ENCODE data around the gene ABCC1.

ABCC1 gene

DNA sequence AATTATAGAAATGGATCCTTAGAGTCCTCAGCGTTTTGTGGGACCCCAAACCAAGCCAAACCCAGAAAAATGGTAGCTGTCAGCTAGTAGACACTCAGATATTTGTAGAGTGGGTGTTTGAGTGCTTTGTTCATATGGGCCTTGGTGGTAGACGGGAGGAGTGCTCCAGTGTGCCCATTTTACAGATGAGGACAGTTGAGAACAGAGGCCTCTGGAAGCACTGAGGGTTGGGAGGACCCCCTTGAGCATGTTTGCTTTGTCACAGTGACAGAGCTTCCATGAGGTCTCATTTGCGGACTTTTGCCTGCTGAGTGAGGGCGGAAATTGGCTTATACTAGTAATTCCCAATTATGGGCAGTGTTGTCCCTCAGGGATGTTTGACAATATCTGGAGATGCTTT is 162.2 kb downstream of the ABCC1 start:
- DNase-seq (ENCODE audit: low spot score) = no peak

DNA sequence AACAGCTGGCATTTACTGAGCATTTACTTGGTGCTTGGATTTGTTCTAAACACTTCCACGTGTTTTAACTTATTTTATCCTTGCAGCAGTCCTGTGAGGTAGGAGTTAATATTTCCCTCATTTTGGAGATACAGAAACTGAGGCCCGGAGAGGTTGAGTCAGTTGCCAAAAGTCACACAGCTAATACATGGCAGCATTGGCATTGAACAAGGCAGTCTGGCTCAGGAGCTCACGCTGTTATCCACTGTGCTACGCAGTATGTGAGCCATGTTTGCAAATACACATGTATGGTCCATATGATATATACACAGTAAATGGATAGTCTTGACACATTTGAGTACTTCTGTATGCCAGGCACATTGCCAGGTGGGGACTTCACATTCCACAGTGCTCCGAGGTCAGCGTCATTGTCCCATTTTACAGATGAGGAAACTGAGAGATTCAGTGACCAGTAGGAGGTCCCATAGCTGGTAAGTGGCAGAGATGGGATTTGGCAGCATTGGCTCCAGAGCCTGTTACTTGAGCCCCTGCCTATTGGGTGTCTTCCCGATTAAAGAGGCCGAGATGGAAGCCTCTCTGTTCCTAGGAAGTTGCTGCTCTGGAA is 163.1 kb downstream of the ABCC1 start:
- no peak for DNase-seq (ENCODE audit: low spot score)

DNA sequence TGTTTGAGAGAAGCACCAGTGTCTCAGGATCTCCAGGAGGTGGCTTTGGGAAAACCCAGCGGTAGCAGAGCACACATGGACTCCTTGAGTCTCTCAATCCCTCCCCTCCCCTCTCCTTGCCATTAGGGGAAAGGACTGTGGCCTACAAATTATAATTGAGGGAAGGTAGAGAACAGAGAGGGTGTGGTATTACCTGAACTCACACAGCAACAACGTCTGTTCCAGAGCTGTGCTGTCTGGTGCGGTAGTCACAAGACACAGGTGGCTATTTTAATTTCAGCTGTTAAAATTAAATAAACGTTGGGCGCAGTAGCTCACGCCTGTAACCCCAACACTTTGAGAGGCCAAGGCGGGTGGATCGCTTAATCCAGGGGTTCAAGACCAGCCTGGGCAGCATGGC is 163.7 kb downstream of the ABCC1 start:
- DNase-seq (ENCODE audit: low spot score) = no peak

DNA sequence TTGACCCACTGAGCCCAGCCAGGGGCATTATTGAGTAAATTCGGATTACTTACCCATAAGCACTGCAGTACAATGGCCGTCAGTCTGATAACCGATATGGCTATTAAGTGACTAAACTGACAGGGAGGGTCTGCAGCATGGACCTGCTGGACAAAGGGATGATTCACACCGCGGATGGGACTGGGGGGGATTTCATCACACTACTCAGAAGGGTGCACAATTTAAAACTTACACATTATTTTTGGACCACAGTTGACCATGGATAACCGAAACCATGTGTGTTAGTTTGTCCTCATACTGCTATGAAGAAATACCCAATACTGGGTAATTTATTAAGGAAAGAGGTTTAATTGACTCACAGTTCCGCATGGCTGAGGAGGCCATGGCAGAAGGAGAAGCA is 167.4 kb downstream of the ABCC1 start:
- DNase-seq (ENCODE audit: low spot score) = no peak

DNA sequence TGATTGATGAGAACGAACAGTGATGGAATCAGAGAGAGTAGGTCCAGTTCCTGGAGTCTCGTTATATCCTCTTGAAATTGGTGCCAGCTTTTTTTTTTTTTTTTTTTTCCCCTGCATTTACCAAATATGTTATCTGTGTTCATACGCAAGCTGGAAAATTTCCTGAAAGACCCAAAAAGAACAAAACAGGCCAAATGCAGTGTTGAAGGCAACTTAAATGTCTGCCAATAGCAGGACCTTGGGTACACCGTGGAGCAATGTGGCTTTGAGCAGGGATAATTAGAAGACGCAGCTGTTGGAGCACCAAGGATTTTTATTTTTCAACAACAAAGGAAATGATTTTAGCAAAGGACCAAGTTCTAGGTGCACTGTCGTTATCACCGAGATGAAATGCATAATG is 168.9 kb downstream of the ABCC1 start:
- DNase-seq (ENCODE audit: low spot score) = no peak

DNA sequence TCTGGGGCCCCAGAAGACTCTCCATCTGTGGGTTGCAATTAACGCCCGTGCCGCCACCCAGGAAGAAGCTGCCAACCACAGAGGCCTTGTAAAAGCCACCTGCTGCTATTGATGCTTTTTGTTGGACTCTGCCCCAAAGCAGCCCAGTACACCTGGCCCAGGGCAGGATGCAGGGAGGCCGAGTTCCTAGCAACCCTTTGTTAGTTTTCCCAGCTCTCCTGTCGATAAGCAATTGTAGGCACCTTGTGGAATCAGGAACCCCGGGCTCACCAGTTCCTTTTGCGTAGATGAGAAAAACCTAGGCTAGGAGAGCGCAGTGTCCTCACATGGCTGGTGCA is 170.6 kb downstream of the ABCC1 start:
- DNase-seq (ENCODE audit: low spot score) = no peak

DNA sequence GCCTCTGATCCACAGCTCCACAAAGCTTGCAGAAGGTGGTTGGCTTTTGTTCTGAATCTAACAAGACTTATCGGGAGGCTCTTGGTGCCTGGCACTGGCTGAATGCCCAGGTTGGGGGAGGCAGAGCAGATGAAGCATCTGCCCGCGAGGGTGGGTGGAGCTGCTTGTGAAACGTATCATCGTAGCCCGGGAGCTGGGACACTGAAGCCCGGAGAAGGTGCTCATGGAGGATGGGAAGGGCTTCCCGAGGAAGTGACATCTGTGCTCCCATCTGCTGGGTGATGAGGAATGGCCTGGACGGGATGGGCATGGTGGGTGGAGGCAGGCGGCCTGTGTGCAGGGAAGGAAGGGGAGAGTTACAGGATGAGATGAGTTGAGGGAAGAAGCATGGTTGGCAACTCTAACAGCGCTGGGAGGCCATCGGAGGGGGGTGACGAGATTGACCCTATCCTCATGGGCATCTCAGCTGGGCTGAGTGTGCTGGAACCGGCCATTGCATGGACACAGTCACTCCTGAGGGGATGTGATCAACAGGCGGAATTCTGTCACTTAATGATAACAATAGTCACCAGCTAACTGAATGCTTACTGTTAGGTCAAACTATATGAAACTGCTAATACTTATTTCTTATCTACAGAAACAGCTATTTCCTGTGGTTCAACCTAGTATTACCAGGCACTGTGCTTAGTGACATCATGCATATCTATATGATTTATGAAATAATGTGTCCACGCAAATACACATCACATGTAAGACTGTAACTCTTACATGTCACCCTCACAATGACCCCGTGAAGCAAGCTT is 171.2 kb downstream of the ABCC1 start:
- peak; percentile 83 for DNase-seq (ENCODE audit: low spot score)

DNA sequence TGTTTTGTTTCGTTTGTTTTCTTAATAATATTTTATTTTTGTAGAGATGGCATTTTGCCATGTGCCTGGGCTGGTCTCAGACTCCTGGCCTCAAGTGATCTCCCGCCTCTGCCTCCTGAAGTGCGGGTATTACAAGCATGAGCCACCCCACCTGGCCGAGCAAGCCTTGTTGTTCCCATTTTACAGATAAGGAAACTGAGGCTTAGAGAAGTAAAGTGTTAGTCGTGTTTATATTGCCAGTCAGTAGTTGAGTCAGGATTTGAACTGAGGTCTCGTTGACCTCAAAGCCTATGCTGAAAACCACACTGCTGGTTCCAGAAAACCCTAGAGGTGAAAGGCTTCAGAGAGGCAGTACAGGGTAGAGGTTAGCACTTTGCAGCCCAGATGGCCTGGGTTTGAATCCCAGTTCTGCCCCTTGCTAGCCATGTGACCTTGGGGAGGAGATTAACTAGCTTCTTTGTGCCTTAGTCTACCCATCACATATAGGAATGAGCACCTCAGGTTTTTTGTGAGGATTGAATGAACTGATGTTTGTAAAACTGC is 171.8 kb downstream of the ABCC1 start:
- no peak for DNase-seq (ENCODE audit: low spot score)

DNA sequence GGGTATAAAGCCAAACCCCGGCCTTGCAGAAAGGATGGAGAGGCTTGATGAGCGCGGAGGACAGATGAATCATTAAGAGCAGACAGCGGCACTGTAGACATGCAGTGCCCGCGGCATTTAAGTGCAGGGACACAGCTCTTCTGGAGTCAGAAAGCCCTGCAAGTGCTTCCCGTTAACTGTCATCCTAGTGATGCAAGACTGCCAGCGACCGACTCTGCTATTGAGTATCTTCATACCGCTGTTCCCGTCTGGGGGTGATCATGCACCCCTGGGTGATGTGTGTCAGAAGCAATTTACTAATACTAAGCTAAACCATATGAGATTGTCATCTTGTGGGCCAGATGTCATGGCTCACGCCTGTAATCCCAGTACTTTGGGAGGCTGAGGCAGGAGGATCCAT is 172.8 kb downstream of the ABCC1 start:
- no peak for DNase-seq (ENCODE audit: low spot score)

DNA sequence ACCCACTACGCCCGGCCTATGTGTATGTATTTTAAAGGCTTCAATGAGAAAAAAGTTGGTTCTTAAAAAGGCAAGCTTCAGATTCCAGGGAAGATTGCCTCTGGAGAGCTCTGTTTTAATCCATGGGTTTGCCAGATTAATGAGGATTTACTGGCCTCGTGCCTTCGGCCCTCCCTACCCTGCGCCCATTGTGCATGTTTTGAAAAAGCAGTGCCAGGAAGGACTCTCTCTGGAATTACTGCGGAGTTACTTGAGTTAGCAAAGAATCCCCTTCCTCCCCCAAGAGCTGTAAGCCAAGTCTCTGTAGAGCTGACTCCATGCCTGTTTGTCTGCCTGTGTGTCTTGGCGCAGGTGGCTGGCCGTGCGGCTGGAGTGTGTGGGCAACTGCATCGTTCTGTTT is 175.0 kb downstream of the ABCC1 start:
- no peak for DNase-seq (ENCODE audit: low spot score)

DNA sequence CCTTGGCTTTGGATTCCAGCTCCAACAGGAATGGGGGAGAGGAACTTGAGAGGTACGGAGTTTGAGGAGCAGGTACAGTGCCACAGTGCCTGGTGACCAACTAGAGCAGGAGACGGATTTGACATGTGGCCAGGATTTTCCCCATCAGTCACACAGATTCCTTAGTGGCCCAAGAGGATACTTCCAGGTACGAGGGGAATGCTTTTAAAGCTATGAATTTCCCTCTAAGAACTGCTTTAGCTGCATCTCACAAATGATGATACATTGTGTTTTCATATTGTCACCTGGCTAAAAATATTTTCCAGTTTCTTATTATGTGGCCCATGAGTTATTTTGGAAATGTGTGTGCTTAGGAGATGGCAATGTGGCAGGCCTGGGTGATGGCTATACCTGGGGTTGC is 175.6 kb downstream of the ABCC1 start:
- DNase-seq (ENCODE audit: low spot score) = no peak

DNA sequence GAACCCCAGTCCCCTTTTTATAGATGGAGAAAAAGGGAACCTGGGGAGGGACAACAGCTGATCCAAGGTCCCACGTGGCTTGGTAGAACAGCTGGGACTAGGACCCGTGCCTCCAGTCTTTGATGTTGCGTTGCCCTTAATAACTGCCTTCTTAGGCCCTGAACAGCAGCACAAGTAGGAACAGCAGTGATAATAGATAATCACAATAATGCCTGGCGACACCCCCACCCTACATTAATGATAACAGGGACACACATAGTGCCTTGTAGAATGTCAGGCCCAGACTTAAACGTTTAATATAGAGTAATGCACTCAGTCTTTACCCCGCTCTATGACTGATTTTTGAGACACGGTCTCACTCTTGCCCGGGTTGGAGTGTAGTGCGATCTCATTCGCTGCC is 177.5 kb downstream of the ABCC1 start:
- no peak for DNase-seq (ENCODE audit: low spot score)

DNA sequence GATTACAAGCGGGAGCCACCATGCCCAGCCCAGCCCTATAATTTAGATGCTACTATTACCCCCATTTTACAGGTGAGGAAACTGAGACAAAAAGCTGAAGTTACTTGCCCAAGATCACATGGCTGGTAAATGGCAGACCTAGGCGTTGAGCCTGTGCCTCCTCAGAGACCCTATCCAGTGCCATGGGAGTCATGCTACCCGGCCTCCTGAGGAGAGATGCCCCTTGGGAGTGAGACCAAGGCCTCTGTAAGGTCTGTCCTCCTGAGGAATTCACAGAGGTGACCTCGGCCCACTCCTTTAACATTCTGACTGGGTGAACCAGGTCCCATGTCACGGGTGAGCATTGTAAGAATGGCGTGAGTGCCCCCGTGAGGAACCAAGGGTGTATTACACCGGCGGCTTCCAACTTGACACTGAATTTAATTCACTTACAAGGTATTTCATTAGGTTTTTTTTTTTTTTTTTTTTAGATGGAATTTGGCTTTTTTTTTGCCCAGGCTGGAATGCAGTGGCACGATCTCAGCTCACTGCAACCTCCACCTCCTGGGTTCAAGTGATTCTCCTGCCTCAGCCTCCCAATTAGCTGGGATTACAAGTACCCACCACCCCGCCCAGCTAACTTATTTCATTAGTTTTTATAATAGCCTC is 178.2 kb downstream of the ABCC1 start:
- peak; percentile 66 for DNase-seq (ENCODE audit: low spot score)

DNA sequence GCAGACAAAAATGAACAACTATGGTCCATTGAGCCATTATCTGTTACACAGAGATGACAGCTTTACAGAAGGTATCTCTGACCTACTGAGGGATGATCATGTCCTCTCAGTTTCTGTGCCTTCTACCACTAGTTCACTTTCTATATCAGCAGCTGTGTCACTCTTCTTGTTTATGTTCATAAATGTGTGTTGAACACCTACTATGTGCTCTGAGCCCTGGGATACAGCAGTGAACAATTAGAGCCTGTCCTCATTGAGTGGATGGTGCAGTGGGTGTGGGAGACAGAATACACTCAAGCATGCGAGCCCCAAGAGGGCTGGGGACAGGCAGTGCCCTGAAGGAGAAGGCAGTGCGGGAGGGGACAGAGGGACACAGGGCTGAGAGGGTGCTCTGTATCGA is 181.8 kb downstream of the ABCC1 start:
- no peak for DNase-seq (ENCODE audit: low spot score)

DNA sequence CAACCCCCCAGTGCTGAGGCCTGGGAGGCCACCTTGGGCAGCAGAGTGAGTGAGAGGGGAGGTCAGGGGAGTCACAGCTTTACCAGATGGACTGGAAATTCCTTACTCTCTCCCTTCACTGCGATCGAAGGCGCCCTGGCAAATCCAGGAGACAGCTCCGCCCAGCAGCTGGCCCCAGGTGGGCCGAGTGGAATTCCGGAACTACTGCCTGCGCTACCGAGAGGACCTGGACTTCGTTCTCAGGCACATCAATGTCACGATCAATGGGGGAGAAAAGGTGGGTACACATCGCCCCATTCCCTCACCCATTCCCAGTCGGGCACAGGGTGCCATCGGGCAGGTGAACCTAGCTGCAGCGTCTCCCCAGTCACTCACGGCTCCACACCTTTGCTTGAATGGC is 182.2 kb downstream of the ABCC1 start:
- DNase-seq (ENCODE audit: low spot score) = no peak

DNA sequence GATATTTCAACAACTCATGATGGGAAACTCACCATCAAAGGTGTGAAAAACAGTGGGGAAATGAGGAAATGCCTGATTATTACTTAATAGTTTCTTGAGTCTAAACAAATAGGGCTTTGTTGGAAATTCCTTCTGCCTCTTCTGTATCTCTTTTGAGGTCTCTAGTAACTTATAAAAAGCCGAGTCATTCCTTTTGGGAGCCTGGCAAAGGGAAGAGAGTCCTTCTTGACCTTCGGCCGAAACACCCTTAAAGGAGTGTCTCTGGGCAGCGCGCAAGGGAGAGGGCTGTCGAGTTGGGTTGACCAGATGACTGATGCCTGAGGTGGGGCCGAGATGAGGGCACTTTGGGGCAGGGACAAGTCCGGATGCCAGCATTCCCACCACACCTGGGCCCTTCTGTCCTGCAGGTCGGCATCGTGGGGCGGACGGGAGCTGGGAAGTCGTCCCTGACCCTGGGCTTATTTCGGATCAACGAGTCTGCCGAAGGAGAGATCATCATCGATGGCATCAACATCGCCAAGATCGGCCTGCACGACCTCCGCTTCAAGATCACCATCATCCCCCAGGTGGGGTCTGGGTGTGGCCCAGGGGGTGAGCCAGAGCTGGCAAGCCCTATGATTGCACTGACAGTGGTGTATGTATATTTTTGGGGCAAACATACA is 184.7 kb downstream of the ABCC1 start:
- DNase-seq (ENCODE audit: low spot score) = no peak

DNA sequence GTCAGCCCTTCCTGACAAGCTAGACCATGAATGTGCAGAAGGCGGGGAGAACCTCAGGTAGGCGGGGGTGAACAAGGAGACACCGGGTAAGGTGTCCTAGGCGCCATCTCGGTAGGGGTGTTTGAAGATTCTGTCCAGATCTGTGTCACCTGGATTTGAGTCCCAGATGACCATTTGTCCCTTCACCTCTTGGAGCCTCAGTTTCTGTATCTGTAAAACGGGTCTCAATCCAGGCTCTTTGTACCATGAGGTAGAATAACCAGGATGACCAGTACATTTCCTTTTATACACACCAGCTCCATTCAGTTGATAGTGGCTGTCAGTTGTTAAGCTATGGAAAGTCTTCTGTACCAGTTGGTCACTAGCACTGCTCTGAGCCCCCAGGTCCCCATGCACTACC is 187.2 kb downstream of the ABCC1 start:
- DNase-seq (ENCODE audit: low spot score) = no peak

DNA sequence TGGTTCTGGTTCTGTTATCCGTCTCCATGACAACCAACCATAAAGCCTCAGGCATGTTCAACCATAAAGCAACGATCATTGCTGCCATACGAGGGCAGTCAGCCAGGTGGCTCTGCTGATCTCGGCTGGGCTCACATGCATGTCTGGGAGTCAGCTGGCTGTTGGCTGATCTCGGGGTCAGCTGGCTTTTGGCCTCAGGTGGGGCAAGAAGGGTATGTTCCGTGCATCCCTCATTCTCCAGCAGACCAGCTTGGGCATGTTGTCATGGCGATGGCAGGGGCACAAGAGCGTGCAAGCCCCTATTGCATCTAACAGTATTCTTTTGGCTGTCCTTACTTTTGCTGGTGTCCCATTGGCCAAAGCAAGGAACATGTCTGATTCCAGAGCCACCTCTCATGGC is 187.7 kb downstream of the ABCC1 start:
- DNase-seq (ENCODE audit: low spot score) = no peak

DNA sequence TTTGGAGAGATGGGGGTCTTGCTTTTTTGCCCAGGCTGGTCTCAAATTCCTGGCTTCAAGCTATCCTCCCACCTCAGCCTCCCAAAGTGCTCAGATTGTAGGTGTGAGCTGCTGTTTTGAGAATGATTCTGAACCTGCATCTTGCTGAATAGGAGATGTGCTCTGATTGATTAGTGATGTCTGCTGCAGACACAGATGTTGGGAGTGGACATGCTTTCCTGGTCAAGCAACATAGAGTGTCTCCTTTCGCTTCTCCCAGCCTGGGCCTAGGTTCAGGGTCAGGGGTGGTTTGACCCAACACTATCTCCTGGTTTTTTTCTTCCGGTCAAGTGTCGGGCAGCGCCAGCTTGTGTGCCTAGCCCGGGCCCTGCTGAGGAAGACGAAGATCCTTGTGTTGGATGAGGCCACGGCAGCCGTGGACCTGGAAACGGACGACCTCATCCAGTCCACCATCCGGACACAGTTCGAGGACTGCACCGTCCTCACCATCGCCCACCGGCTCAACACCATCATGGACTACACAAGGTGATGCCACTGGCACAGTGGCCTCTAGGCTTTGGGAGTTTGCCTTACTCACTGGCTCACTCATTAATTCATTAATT is 188.7 kb downstream of the ABCC1 start:
- no peak for DNase-seq (ENCODE audit: low spot score)

DNA sequence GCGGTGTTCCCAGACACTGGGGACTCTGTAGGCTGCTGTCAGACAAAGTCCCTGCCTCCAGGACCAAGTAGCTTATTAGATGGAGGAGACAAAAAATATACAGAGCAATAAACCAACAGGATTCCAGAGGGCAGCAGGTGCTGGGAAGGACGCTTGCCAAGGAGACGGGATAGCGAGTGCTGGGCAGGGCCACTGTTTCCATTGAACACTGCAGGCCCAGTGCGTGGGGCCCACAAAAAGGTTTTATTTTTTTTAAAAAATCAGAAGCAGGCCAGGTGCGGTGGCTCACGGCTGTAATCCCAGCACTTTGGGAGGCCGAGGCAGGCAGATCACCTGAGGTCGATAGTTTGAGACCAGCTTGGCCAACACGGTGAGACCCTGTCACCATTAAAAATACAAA is 189.6 kb downstream of the ABCC1 start:
- no peak for DNase-seq (ENCODE audit: low spot score)

DNA sequence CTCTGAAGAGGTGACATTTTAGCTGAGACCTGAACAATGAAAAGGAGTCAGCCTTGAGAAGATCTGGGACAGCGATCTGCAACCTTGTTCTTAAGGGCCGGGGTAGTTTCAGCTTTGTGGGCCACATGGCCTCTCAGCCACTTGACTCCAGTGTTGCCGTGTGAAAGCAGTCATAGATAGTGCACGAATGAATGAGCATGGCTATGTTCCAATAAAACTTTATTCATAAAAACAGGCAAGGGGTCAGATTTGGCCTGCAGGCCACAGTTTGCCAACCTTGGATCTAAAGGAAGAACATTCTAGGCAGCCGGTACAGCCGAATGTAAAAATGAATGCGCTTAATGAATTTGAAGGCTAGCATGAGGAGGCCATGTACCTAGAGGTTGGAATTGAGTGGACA is 190.4 kb downstream of the ABCC1 start:
- no peak for DNase-seq (ENCODE audit: low spot score)

DNA sequence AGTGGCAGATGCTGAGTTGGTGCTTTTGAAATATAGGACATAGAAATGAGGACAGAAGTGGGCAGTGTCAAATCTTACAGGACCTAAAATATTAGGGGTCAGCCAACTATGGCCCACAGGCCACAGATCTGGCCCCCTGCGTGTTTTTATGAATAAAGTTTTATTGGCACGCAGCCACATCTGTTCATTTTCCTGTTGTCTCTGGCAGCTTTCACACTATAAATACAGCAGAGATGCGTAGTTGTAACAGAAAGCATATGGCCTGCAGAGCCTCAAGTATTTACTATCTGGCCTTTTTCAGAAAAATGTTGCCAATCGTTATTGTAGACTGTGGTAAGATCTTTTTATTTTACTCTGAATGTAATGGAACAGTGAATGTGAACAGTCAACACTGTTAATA is 191.1 kb downstream of the ABCC1 start:
- no peak for DNase-seq (ENCODE audit: low spot score)
